DMS 273 (cell line): Measurements from ENCODE around the gene PDE4C.

Source experiments
- DNase-seq: peaks from one replicate; lab custom pipeline; 2025; ENCODE audit not compliant: unreplicated experiment; lab: John Stamatoyannopoulos, UW

PDE4C gene

DNA sequence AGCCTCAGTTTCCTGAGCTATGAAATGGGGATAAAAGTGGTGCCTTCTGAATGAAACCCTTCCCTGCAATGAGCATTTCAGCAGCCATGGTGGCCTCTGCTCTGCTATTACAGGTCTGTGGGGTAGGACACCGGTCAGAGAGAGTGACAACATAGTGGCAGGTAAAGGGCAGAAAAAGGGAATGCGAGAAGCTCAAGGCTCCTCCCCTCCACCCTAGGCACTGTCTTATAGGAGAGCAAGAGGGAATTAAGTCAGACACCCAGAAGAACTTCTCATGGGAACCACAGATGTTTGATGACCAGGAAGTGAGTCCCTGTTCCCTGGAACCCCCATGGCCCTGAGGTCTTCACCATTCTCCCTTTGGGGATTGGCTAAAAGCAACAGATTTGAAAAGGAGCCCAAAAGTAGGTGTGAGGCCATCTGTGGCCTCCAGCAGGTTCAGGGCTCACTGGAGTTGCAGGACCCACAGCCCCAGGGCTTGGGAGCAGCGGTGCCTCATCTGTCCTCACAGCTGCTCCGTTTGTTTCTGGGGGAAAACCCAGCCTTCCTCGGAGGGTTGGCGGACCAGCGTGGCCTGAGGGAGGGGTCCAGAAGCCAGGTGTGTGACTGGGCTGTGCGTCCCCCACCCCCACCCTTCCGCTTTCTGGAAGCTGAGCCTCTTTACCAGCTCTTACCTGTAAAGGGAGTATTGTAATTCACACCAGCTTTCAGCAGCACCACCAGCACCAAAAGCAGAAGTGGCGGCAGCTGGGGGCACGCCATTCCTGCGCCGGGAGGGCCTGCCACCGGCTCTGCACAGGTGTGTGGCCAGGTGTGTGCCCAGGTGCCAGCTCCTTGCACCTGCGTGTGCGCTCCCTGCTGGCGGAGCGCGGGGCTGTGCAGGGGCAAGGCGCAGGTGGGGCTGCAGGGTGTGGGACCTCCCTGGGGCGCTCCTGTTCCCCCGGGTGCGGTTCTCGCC lies 28.6 kb upstream of the PDE4C start:
- DNase-seq = peak; percentile 61

DNA sequence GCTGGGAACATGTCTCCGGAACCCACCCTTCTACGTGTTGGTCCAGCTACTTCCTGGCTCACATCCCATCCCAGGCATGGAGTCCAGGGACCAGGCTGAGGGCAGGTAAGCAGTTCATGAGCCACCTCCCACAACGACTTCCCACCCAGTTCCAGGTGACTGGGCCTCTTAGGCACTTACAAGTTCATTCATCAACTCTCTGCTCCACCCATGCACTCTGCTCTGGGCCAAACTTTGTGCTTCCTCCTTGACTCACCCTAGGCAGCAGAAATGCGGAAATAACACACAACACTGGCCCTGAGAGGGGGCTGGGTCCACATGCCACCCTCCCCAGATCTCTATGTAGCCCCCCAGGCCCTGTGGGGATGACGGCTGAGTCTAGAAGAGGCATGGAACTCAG lies 27.5 kb upstream of the PDE4C start:
- no peak for DNase-seq

DNA sequence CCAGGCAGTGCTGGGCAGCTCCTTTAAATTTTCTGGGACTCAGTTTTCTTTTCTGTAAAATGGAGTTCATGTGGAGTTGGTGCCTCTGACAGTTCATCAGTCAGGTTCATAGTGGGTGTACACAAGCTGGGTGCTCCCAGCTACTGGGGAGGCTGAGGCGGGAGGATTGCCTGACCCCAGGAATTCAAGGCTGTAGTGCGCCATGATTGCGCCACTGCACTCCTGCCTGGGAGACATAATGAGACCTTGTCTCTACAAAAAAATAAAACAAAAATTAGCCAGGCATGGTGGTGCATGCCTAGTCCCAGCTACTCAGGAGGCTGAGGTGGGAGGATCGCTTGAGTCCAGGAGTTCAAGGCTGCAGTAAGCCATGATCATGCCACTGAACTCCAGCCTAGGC lies 26.9 kb upstream of the PDE4C start:
- DNase-seq = no peak

DNA sequence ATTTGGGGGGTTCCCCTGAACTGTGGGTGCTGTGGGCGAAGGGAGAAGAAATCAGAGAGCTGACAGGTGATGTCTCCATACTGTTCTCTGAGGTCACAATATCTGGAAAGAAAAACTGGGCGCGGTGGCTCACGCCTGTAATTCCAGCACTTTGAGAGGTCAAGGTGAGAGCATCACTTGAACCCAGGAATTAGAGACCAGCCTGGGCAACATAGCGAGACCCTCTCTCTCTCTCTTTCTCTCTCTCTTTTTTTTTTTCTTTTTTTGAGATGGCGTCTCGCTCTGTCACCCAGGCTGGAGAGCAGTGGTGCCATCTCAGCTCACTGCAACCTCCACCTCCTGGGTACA lies 26.1 kb upstream of the PDE4C start:
- no peak for DNase-seq

DNA sequence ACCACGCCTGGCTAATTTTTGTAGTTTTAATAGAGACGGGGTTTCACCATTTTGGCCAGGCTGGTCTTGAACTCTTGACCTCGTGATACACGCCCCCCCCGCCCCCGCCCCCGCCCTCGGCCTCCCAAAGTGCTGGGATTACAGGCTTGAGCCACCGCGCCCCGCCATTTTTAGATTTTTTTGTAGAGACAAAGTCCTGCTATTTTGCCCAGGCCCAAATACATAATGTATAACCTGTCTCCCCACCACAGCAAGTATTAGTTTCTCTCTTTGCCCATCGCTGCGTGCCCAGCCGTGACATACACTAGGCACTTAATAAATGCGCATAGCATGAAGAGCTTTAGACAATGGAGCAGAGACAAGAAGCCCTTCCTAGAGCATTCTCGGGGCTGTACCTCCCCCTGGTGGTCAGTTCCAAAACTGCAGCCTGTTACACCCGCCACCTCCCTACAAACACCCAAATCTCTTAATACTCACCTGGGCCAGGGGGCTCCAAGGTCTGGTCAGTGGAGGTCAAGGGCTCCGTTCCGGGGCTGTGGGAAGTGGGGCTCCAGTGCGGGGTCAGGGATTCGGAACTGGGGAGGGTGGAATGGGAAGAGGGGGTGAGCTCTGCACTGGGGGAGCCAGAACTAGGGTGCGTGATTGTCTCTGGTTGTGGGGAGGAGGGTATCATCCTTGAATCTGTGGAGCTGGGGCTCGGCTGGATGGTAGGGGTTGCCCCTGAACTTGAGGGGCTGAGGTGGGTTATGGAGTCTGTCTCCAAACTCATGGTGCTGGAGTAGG lies 25.5 kb upstream of the PDE4C start:
- DNase-seq = peak; percentile 88

DNA sequence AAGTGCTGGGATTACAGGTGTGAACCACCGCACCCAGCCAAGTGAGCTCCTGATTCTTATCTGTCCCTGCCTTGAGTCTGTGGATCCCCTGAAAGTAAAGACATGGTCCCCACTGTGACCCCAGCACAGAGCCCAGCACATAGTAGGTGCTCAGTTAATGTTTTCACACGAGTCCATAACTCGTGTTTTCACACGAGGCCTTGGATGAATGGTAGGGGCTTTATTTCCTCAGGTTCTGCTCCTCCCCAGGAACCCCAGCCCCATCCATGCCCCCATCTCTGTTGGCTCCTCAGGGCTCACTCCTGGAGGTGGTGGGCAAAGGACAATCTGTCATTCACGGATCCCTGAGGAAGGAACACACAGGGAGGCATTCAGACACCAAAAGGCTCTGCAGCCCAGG lies 23.6 kb upstream of the PDE4C start:
- DNase-seq = no peak

DNA sequence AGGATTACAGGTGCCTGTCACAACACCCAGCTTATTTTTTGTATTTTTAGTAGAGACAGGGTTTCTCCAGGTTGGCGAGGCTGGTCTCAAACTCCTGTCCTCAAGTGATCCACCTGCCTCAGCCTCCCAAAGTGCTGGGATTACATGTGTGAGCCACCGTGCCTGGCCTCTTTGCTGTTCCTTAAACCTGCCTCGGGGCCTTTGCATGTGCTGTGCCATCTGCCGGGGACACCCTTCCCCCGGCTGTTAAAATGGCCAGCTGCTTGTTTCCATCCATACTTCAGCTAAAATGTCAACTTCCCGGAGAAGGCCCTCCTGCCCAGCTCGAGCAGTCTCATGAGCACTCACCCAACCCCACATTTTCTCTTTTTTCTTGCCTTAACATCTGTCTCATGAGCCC lies 19.1 kb upstream of the PDE4C start:
- no peak for DNase-seq

DNA sequence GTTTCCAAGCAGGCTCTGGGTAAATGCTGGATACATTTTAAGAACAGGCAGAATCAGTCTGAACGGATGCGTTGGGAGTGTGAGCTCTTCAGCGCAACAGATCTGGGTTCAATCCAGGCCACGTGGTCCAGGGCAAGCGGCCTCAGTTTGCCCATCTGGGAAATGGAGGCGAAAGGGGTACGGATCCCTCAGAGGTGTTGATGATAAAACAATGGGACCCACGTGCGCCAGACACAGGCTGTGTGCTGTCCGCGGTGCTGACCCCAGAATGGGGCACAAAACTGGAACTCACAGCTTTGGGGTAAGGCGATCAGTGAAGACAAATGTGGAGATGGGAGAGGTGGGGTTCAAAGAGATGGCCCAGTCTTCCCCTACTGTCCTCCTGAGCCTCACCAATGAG lies 13.1 kb upstream of the PDE4C start:
- no peak for DNase-seq

DNA sequence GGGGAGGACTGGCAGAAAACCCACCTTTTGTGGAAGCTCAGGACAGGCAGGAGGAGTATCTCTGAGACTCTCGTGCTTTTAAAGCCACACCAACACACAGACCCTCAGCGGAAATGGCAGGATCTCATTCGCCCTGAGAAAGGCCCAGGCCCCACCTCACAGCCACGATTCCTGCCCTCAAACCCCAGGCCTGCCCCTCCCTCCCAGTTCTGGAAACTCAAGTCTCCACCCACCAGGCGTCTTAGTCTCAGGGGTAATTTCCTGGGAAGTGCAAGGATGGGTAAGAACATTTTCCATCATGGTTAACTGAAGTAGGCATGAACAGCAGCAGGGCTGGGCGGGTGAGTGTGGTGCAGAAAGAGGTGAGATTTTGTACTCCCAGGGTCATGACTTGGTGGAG lies 8.0 kb upstream of the PDE4C start:
- no peak for DNase-seq

DNA sequence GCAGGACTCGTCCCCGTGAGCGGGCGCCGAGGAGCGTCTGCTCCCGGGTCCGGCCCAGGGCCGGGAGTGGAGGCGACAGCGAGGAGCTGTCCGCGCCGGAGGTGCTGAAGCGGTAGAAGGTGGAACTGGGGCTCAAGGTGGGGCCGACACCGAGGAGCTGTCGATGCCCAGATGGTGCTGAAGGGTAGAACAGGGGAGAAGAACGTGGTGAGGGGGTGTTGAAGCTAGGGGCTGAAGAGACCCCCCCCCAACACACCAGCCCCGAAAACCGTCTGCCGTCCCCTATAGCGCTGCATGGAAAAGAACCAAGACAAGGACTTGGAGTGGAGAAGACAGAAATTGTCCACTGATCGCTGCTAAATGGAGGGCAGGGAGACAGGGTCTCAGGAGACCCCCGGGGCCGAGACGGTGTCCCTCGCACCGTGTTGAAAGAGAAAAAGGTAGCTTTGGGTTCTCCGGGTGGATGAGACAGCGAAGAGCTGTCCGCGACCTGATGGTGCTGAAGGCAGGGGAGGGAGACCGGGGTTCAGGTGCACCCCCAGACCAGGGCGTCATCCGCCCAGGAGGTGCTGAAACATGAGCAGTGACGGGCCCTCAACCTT lies 7.1 kb upstream of the PDE4C start:
- peak; percentile 83 for DNase-seq

DNA sequence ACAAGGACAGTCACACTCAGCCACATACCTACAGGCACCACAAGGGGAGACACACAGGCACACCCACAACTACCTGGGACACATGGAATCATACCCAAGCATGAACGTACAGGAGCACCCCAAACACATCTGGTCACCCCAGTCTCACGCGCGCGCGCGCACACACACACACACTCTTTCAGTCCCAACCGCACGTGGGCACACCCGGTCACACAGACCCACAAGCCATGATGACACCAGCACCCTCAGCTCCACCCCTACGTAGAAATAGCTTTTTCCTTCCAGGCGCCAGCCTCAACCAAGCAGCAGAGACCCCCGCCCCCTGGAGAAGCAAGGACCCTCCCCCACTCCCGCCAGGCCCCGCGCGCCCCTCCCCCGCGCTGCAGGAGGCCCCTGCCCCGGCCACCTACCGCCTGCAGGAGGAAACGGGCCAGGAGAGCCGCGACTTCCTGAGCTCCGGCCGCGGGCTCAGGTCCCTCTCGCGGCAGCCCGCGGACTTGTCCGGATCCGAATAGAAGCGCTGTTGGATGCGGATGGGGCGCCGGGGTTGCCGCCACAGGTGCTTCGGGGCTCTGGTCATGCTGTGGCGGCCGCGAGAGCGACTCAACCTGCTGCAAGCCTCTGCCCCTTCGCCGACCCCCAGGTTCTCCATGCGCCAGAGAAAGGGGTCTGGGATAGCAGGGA lies 6.4 kb upstream of the PDE4C start:
- DNase-seq = peak; percentile 83

DNA sequence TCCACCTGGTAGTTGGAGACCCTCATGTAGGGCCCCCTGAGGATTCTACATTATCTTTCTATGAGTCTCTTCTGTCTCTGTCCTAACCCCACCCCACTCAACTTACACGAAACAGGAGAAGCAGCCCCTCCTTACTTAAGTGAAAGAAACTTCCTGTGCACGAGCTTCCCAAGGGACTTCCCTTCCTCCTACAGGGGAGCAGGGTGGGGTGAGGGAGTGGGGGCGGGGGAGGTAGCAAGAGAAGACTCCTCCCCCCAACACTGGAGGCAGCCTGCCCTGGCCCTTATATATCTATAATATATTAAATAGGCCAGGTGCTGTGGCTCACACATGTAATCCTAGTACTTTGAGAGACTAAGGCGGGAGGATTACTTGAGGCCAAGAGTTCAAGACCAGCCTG lies 5.5 kb upstream of the PDE4C start:
- DNase-seq = no peak

DNA sequence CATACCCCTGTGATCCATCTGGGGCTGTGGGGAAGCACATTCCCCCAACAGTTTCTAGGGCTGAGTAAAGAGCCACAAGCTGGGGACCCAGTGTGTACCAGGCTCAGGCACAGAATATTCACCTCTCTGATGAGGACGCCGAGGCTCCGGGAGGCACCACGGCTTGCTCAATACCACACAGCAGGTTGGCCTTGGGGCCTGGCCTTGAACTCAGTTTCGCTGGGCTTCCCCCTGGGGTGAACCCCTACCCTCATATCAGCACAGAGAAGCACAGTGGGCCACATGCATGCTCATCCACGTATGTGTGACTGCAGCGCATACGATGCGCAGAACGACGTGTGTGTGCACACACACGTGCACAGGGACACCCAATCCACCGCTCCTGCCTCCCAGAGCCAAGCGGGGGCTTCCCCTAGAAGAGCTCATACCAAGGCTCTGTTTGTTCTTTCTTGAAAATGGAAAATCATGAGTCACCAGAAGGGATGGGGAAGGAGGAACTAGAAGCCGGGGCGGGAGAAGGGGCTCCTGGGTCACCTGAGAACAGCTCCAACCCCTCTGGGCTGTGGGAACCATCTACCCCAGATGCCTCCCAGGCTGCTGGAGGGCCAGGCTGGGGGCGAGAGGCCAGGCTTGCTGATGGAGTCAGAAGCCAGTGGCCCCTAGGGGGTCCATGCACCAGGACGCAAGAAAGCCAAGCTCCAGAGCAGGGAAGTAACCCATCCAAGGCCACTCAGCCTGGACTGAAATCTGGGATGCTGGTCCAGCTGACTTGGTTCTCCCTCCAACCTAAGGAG lies 4.9 kb upstream of the PDE4C start:
- no peak for DNase-seq

DNA sequence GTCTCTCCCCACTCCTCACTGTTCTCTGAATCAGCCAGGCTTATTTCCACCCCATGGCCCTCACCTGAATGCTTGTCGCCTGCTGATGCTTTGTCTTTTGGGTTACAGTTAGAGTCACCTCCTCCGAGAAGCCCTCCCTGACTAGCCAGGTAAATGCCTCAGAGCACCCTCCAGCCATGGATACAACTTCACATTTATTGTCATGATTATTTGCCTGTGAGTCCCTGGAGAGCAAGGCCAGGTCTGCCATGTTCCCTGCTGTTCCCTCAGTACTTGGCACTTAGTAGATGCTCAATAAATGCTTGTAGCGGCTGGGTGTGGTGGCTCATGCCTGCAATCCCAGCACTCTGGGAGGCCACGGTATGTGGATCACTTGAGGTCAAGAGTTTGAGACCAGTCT lies 3.7 kb upstream of the PDE4C start:
- no peak for DNase-seq

DNA sequence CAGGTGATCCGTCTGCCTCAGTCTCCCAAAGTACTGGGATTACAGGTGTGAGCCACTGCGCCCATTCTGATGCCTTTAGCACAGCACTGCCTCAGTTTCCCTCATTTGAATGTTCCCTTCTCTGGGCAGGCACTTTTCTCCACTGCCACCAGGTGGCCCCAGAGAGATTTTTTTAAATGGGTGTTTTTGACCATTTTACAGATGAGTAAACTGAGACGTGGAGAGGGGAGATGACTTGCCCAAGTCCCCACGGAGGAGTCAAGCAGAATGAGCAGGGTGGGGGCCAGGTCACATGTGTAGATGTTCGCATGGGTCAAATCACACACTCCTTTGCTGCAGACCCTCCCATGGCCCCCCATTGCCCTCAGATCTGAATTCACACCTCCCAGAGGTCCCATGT lies 3.2 kb upstream of the PDE4C start:
- no peak for DNase-seq

DNA sequence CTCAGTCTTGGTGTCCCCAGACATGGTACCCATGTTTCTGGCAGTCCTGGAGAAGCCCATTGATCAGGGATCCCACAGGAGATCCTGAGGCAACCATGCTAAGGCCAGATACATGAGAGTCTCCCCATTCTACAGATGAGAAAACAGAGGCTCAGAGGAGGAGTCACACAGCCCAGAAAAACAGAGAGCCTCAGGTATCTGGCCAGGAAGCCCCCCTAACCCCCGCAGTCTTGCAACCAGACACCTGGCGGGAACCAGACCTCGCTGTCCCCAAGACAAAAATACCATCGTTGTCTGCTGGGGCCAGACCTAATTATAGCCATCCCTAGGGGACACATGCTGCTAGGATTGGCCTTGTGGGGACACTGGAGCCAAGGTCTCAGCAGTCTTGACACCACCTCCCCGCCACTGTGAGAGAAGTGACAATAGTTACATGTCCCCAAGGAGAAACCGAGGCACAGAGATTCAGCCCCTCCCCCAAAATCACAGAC lies 1.6 kb upstream of the PDE4C start:
- no peak for DNase-seq

DNA sequence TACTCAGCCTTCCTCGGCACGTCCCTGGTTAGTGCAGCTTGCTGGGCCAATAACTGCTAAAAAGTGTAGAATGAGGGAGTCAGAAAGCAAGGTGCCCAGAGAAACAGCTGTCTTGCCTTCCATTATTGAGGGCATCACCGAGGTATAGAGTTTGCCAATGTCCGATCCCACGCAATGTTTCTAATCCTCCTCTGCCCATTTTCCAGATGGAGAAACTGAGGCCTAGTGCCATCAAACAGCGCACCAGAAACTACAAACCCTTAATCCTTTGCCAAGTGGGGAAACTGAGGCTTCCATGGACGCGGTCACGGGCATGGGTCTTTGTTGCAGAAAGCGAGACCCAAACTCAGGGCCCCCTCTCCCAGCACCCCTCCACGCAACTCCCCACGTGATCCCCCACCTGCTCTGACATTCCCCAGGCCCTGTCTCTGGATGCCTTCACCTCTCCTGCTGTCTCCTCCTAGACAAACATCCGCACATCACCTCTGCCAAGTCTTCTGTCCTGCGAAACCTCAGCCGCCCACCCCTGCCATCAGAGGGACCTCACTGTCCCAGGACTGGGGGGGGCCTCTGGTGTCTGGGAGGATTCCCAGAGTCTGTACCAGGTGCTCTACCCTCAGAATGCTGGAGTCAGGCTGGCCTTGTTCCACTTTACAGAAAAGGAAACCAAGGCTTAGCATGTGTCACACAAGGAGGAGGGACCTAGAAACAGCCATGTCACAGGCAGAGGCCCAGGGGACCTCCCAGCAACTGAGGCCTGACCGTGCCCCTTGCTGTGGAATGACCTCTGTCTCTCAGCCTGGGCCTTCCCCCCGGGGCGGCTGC lies 930 bp upstream of the PDE4C start:
- no peak for DNase-seq

DNA sequence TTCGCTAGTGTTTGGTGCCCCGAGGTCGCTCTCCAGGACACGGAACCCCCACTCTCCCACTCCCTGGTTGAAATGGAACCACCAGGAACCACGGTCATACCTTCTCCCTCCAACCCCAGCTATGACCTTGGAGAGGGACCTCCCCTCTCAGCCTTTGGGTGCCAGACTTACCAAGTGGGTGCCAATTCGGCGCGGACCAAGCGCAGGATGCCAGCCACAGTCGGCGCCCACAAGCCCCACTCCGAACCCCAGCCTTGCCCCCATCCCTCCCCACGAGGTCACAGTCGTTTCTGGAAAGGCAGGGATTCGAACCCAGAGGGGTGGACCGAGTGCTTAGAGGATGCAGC lies 910 bp downstream of the PDE4C start:
- DNase-seq = no peak

DNA sequence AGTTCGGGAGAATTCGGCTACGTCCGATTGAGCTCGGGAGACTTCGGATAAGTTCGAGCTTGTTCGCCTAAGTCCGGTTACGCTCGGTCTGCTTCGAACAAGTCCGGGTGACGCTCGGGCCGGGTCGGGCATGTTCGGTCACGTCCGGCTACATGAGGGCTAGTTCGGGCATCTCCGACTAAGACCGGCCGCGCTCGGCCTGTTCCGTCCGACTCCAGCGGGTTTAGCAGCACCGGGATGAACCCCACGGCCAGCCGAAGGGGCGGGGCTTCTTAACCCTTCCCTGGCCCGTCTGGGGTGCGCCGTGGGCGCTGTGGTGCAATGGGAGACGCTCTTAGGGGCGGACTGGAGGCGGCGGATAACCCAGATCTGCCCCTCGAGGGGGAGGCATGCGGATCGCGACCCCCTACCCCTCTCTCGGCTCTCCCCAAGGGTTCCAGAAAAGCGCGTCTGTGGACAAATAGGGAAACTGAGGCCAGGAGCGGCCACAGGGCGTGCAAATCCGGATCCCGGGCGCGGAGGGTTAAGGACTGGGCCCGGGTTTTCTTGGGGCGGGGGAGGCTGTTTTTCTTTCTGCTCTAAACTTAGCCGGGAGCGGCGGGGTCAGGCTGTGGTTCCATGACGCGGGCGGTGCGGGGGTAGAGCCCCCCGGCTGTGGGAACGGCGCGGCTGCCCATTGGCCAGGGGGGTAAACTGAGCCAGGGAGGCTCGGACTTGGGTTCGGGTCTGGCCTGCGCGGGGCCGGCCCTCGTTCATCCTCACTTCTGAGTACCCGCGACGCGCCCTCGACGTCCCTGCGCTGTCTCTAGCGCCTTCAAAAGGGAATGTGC lies 1.5 kb downstream of the PDE4C start:
- DNase-seq = peak; percentile 99
